Gastroesophageal sphincter (tissue), 4 donors: Measurements from ENCODE around the gene CDK8. TPM values are rescaled to one million over a fixed set of nuclear protein-coding genes. Genes with fewer than 3 reads are reported as not detected.

Experiments used
- ATAC-seq: fragments of 150-250 bp; one replicate; pipeline ENCODE4 v1.9.1; 2016; ENCODE audit warnings: mild to moderate bottlenecking, moderate library complexity
- H3K27ac ChIP-seq, 4 donors: fragments of 200-600 bp; sonication (generic) in 3 of 4; 1 replicate in 3 of 4; 2 replicates in 1 of 4; pipeline ENCODE4 v1.5.1; 2016 to 2019
- H3K27me3 ChIP-seq: fragments of 200-600 bp; sonication (generic); one replicate; pipeline ENCODE4 v1.5.1; 2019
- H3K36me3 ChIP-seq, 2 donors: fragments of 200-600 bp; sonication (generic); one replicate each; pipeline ENCODE4 v1.5.1; 2019; ENCODE audit warnings: control low read depth in 1 of 2
- H3K4me1 ChIP-seq, 3 donors: fragments of 200-600 bp; sonication (generic); 1 replicate in 2 of 3; 2 replicates in 1 of 3; pipeline ENCODE4 v1.5.1; 2016 to 2019; ENCODE audit warnings: control low read depth in 2 of 3
- H3K4me3 ChIP-seq, 2 donors: fragments of 200-600 bp; sonication (generic); one replicate each; pipeline ENCODE4 v1.5.1; 2019; ENCODE audit warnings: mild to moderate bottlenecking in 1 of 2, moderate library complexity in 1 of 2
- H3K9me3 ChIP-seq, 3 donors: fragments of 200-600 bp; sonication (generic); one replicate each; pipeline ENCODE4 v1.5.1; 2017 to 2019; ENCODE audit warnings: control low read depth in 2 of 3
- CTCF ChIP-seq, 4 experiments: fragments of 200-600 bp in 2 of 4; fragments of 450-650 bp in 2 of 4; sonication (generic) in 1 of 4; IDR thresholded peaks; one replicate each; pipeline ENCODE4 v1.5.1; 2017 to 2019; ENCODE audit warnings: antibody characterized with exemption in 4 of 4, mild to moderate bottlenecking in 2 of 4, moderate library complexity in 2 of 4
- EP300 ChIP-seq: sonication (generic); formaldehyde crosslinking; IDR thresholded peaks from one replicate; pipeline ENCODE4 v1.6.1; 2017; ENCODE audit warnings: antibody characterized with exemption, mild to moderate bottlenecking
- POLR2A ChIP-seq, 2 donors: fragments of 450-650 bp; IDR thresholded peaks; one replicate each; pipeline ENCODE4 v1.6.1; 2017; ENCODE audit warnings: antibody characterized with exemption in 2 of 2, mild to moderate bottlenecking in 2 of 2, moderate library complexity in 1 of 2
- POLR2AphosphoS5 ChIP-seq: sonication (generic); formaldehyde crosslinking; IDR thresholded peaks from one replicate; pipeline ENCODE4 v1.6.1; 2017; ENCODE audit warnings: antibody characterized with exemption
- WGBS, 2 donors: methylation state at CpG; one replicate each; pipeline ENCODE4 v1.1.5; 2018; ENCODE audit warnings: low coverage in 1 of 2; 5-methylcytosine and 5-hydroxymethylcytosine counted together
- total RNA-seq, 4 donors: library from RNA; depleted of rRNA; stranded (reverse); fragments of >200 nt; gene quantifications; one replicate each; pipeline ENCODE4 v1.1.0, GENCODE V29; 2016

Gene CDK8
- total RNA-seq, 4 donors from 2014 or later = 16.2 to 25.5 (median 23.3) TPM

- peak; percentile 50 for ATAC-seq
- Histone ChIP-seq H3K4me1 (peaks cover 12 to 41% (median 15%) of the 10 kb centered on the region in 3 donors), H3K27ac (peak overlapping the region; percentile 88 to 95 (median 92)), H3K36me3 (no peaks in the 10 kb centered on the region), H3K9me3 (no peaks in the 10 kb centered on the region), H3K4me3 (no peak overlapping the region), H3K27me3 (no peaks in the 10 kb centered on the region)
- peak; percentile 79 for TF ChIP-seq POLR2AphosphoS5
- no peak for TF ChIP-seq EP300
- peak in 1 of 4 experiments; percentile 36 for TF ChIP-seq CTCF (IDR thresholded peaks at IDR 0.05)
- TF ChIP-seq POLR2A (IDR thresholded peaks at IDR 0.05) = no peak
- WGBS, 2 donors = 12 to 18% methylated on average over 6 to 7 of the region's 9 CpGs
Observed at GRCh38 chr13:26425443-26426358, 171.8 kb downstream of the CDK8 start.

GRCh38 chr13:26433776-26434175 lies 179.8 kb downstream of the CDK8 start:
- Histone ChIP-seq H3K36me3 (no peaks in the 10 kb centered on the region), H3K4me3 (no peak overlapping the region), H3K27ac (no peak overlapping the region), H3K4me1 (peaks cover 0 to 10% (median 0%) of the 10 kb centered on the region in 3 donors), H3K27me3 (no peaks in the 10 kb centered on the region), H3K9me3 (peaks cover 0 to 31% (median 0%) of the 10 kb centered on the region in 3 donors)
- 46 to 55% methylated on average over 4 of the region's 4 CpGs for WGBS, 2 donors
- no peak for TF ChIP-seq CTCF (IDR thresholded peaks at IDR 0.05)
- TF ChIP-seq POLR2AphosphoS5 = peak; percentile 23
- no peak for ATAC-seq

GRCh38 chr13:26435171-26435570 lies 181.2 kb downstream of the CDK8 start:
- peaks cover 0 to 10% (median 0%) of the 10 kb centered on the region in 3 donors for H3K4me1 ChIP-seq
- TF ChIP-seq POLR2A (IDR thresholded peaks at IDR 0.05) = no peak
- no peak for TF ChIP-seq POLR2AphosphoS5
- TF ChIP-seq CTCF (IDR thresholded peaks at IDR 0.05) = no peak
- no peak for TF ChIP-seq EP300
- no peaks in the 10 kb centered on the region for H3K36me3 ChIP-seq
- H3K27me3 ChIP-seq = no peaks in the 10 kb centered on the region
- H3K27ac ChIP-seq = no peak overlapping the region
- peaks cover 0 to 31% (median 0%) of the 10 kb centered on the region in 3 donors for H3K9me3 ChIP-seq
- no peak overlapping the region for H3K4me3 ChIP-seq
- no peak for ATAC-seq

- Histone ChIP-seq H3K4me3 (no peak overlapping the region), H3K27ac (no peak overlapping the region), H3K9me3 (peaks cover 0 to 31% (median 0%) of the 10 kb centered on the region in 3 donors), H3K4me1 (peaks cover 0 to 10% (median 0%) of the 10 kb centered on the region in 3 donors), H3K36me3 (no peaks in the 10 kb centered on the region), H3K27me3 (no peaks in the 10 kb centered on the region)
- no CpG with 5 or more reads among the region's 3 CpGs for WGBS, 2 donors
- TF ChIP-seq EP300 (no peak), POLR2A (IDR thresholded peaks at IDR 0.05) (no peak), POLR2AphosphoS5 (no peak), CTCF (IDR thresholded peaks at IDR 0.05) (no peak)
- ATAC-seq = no peak
Observed at GRCh38 chr13:26435646-26436045, 181.7 kb downstream of the CDK8 start.

GRCh38 chr13:26436914-26437313 lies 183.0 kb downstream of the CDK8 start:
- H3K4me3 ChIP-seq = no peak overlapping the region
- H3K9me3 ChIP-seq = peaks cover 0 to 31% (median 0%) of the 10 kb centered on the region in 3 donors
- no peak for TF ChIP-seq EP300
- TF ChIP-seq CTCF (IDR thresholded peaks at IDR 0.05) = no peak
- TF ChIP-seq POLR2AphosphoS5 = no peak
- TF ChIP-seq POLR2A (IDR thresholded peaks at IDR 0.05) = no peak
- no peak overlapping the region for H3K27ac ChIP-seq
- no peaks in the 10 kb centered on the region for H3K27me3 ChIP-seq
- ATAC-seq = no peak
- no peaks in the 10 kb centered on the region for H3K36me3 ChIP-seq
- WGBS, 2 donors = 76 to 92% methylated on average over 2 to 3 of the region's 3 CpGs
- H3K4me1 ChIP-seq = no peaks in the 10 kb centered on the region
